HepG2 (cell line): Measurements from ENCODE around the gene TSHZ2. TPM values are rescaled to one million over a fixed set of nuclear protein-coding genes. Genes with fewer than 3 reads are reported as not detected.

Source experiments
- ATAC-seq: fragments of 200-7000 bp; cut with Tn5 transposase; 3 replicates; pipeline ENCODE4 v1.9.1; 2020; ENCODE audit warnings: mild to moderate bottlenecking, moderate library complexity
- BruUV-seq: library from RNA; stranded (reverse); fragments of 400-500 nt; replicated peaks from 2 replicates; lab custom pipeline; 2021; lab: Mats Ljungman, UMichigan
- CTCF ChIA-PET: fragments of 300-600 bp; formaldehyde crosslinking; extraction: SDS; loops from one replicate; lab custom pipeline; 2021; ENCODE audit warnings: low total read pairs, inconsistent platforms, low intra/inter-chr PET ratio; lab: Yijun Ruan, JAX
- POLR2A ChIA-PET: fragments of 350-600 bp; sonication (Branson Sonifier 250); formaldehyde crosslinking; loops from one replicate; lab custom pipeline; 2020; ENCODE audit warnings: antibody characterized with exemption, inconsistent platforms; lab: Yijun Ruan, JAX
- DNase-seq: peaks from one replicate; pipeline ENCODE4 v3.0.0-alpha.2; 2015; ENCODE audit warnings: low spot score
- FAIRE-seq: peaks from 3 replicates; lab custom pipeline; 2011; peaks lifted over from hg19 to GRCh38; lab: Jason Lieb, UNC
- H2AFZ ChIP-seq: one replicate; pipeline ENCODE4 v1.6.1; 2011; ENCODE audit warnings: low read length, inconsistent platforms
- H3K27ac ChIP-seq: fragments of 300-600 bp; 3 replicates; pipeline ENCODE4 v1.8.0; 2011; ENCODE audit warnings: mixed run types, mild to moderate bottlenecking, mixed read lengths, low read length, inconsistent platforms; ENCODE audit not compliant: insufficient read depth; ENCODE audit errors: extremely low read length
- H3K27me3 ChIP-seq, 2 experiments: fragments of 200-600 bp in 1 of 2; 2 replicates in 1 of 2; 3 replicates in 1 of 2; pipeline versions ENCODE4 v1.6.0 to v1.8.0; 2011; ENCODE audit warnings: low read length in 2 of 2, mild to moderate bottlenecking in 2 of 2, moderate library complexity in 2 of 2, inconsistent platforms in 1 of 2; ENCODE audit not compliant: insufficient read depth in 2 of 2, control insufficient read depth in 1 of 2
- H3K36me3 ChIP-seq, 2 experiments: fragments of 200-600 bp in 1 of 2; replicated peaks in 1 of 2; 2 replicates in 1 of 2; 3 replicates in 1 of 2; pipeline versions ENCODE4 v1.5.1 to v1.8.0; 2011; ENCODE audit warnings: low read length in 2 of 2, inconsistent platforms in 1 of 2; ENCODE audit not compliant: insufficient read depth in 2 of 2, control insufficient read depth in 1 of 2
- H3K4me1 ChIP-seq: 2 replicates; pipeline ENCODE4 v1.5.1; 2012; ENCODE audit warnings: low read length, inconsistent platforms; ENCODE audit not compliant: insufficient read depth
- H3K4me2 ChIP-seq: 2 replicates; pipeline ENCODE4 v1.6.0; 2011; ENCODE audit warnings: low read depth, low read length, inconsistent platforms
- H3K4me3 ChIP-seq, 3 experiments: fragments of 200-600 bp in 1 of 3; sonication (generic), shearing (Covaris generic) in 1 of 3; replicated peaks in 1 of 3; 2 replicates each; pipeline ENCODE4 v1.5.1; 2011 to 2016; ENCODE audit warnings: low read length in 3 of 3, inconsistent platforms in 2 of 3, low read depth in 2 of 3, mild to moderate bottlenecking in 2 of 3, control low read depth in 1 of 3, mixed read lengths in 1 of 3; ENCODE audit not compliant: insufficient read depth in 1 of 3
- H3K79me2 ChIP-seq: one replicate; pipeline ENCODE4 v1.6.1; 2011; ENCODE audit warnings: low read length, inconsistent platforms; ENCODE audit not compliant: insufficient read depth
- H3K9ac ChIP-seq: 2 replicates; pipeline ENCODE4 v1.6.0; 2011; ENCODE audit warnings: mild to moderate bottlenecking, low read depth, low read length, inconsistent platforms; ENCODE audit not compliant: insufficient read depth
- H3K9me3 ChIP-seq: 2 replicates; pipeline ENCODE4 v1.5.1; 2012; ENCODE audit warnings: mild to moderate bottlenecking, low read length
- H4K20me1 ChIP-seq: 2 replicates; pipeline ENCODE4 v1.6.0; 2011; ENCODE audit warnings: inconsistent platforms, mild to moderate bottlenecking, low read length, moderate library complexity; ENCODE audit not compliant: insufficient read depth
- AKAP8 ChIP-seq: sonication (generic); formaldehyde crosslinking; IDR thresholded peaks from 2 replicates; pipeline ENCODE4 v1.5.1; 2020; ENCODE audit warnings: mild to moderate bottlenecking, missing genetic modification reagents
- ATM ChIP-seq: fragments of 450-650 bp; IDR thresholded peaks from 2 replicates; pipeline ENCODE4 v1.7.1; 2017; ENCODE audit warnings: mild to moderate bottlenecking, borderline replicate concordance
- NKX3-1 ChIP-seq: sonication (generic); formaldehyde crosslinking; IDR thresholded peaks from 2 replicates; pipeline ENCODE4 v1.5.0; 2020; ENCODE audit warnings: missing genetic modification reagents
- NR2C2 ChIP-seq: sonication (generic); formaldehyde crosslinking; IDR thresholded peaks from 2 replicates; pipeline ENCODE4 v1.4.0; 2020; ENCODE audit warnings: missing genetic modification reagents, mild to moderate bottlenecking, moderate library complexity, borderline replicate concordance
- REXO4 ChIP-seq: sonication (generic); formaldehyde crosslinking; IDR thresholded peaks from 2 replicates; pipeline ENCODE4 v1.8.0; 2022; ENCODE audit warnings: missing genetic modification reagents, mild to moderate bottlenecking, borderline replicate concordance
- ZNF160 ChIP-seq: sonication (generic); formaldehyde crosslinking; IDR thresholded peaks from 2 replicates; pipeline ENCODE4 v1.8.0; 2022; ENCODE audit warnings: mild to moderate bottlenecking, inconsistent platforms, missing genetic modification reagents
- WGBS: methylation state at CpG from one replicate; pipeline ENCODE4 v1.1.6; 2017; ENCODE audit warnings: low lambda C conversion rate; 5-methylcytosine and 5-hydroxymethylcytosine counted together
- in situ Hi-C: cut with HindIII; loops from 2 replicates; pipeline ENCODE4 v1.10.0; 2017; ENCODE audit warnings: low pct_unique_long_range_greater_than_20kb; ENCODE audit not compliant: extremely low pct_ligation_motif_present
- intact Hi-C: fragments of 100-400 bp; cut with micrococcal nuclease; formaldehyde crosslinking; loops from one replicate; pipeline ENCODE4 v1.10.0; 2022; ENCODE audit not compliant: unreplicated experiment
- polyA plus RNA-seq, 8 experiments: library from polyadenylated mRNA; depleted of rRNA in 3 of 8; stranded (reverse) in 7 of 8; unstranded in 1 of 8; fragments of >200 nt; fragmentation: Illumina TruSeq in 4 of 8; extraction: Trizol in 4 of 8; gene quantifications; 2 replicates each; pipeline versions ENCODE4 v1.2.1 to v1.2.3, GENCODE V29; 2011 to 2016; ENCODE audit warnings: low read depth in 4 of 8, missing spikeins in 1 of 8, mixed read lengths in 1 of 8; ENCODE audit not compliant: insufficient read depth in 1 of 8
- total RNA-seq, 5 experiments: library from RNA; depleted of rRNA; stranded (reverse); fragments of >200 nt; fragmentation: Illumina TruSeq; extraction: Trizol; gene quantifications; 2 replicates each; pipeline ENCODE4 v1.2.3, GENCODE V29; 2016; ENCODE audit warnings: low read depth in 1 of 5
- TF ChIP-seq, protein P1 (sequence below): sonication (generic); formaldehyde crosslinking; IDR thresholded peaks from 2 replicates; pipeline ENCODE4 v1.5.0; 2020; ENCODE audit warnings: mild to moderate bottlenecking, missing genetic modification reagents, moderate library complexity
- TF ChIP-seq, protein P2 (sequence below): sonication (generic); formaldehyde crosslinking; conservative IDR thresholded peaks from 2 replicates; pipeline ENCODE4 v1.8.0; 2022; ENCODE audit warnings: missing genetic modification reagents

TSHZ2 gene
- total and polyA plus RNA-seq, 2 of the 13 experiments (the other 11 are each of a cell fraction or from before 2014, with no cell fraction given): 0.01 TPM; not detected in 1

DNA sequence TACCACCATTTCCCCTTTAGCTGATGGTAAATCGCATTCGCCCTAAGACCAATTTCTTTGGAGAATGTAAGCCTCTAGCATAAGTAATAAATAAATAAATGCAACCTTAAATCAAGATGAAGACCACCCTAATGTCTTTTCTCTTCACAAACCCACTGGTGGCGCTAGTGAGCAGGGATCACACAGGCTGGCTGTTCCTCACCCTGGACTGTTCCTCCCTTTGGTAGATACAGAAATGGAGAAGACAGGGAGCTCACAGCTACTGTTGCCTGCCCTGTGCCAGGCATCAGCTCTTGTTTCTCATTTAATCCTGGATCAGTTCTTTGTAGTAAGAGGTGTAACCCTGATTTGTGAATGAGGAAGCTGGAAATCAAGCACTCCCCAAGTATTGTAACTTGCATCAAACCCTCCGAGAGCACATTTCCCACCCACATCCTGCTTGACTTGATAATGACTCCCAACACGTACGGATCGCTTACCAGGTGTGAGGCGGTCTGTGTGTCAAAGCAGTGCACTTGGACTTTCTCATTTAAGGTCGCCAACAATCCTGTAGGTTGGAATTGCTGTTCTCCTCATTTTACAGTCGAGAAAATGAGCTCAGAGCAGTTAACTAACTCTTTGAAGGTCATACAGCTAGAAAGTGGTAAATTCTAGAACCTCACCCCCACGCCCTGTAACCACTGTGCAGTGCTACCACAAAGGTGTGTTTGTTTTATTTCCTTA lies 236.1 kb downstream of the TSHZ2 start:
- TF ChIP-seq ZNF160 (CRISPR knock-in tag): no peak
- TF ChIP-seq, protein P1, sequence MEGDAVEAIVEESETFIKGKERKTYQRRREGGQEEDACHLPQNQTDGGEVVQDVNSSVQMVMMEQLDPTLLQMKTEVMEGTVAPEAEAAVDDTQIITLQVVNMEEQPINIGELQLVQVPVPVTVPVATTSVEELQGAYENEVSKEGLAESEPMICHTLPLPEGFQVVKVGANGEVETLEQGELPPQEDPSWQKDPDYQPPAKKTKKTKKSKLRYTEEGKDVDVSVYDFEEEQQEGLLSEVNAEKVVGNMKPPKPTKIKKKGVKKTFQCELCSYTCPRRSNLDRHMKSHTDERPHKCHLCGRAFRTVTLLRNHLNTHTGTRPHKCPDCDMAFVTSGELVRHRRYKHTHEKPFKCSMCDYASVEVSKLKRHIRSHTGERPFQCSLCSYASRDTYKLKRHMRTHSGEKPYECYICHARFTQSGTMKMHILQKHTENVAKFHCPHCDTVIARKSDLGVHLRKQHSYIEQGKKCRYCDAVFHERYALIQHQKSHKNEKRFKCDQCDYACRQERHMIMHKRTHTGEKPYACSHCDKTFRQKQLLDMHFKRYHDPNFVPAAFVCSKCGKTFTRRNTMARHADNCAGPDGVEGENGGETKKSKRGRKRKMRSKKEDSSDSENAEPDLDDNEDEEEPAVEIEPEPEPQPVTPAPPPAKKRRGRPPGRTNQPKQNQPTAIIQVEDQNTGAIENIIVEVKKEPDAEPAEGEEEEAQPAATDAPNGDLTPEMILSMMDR (CRISPR knock-in tag): peak; percentile 27; the same call in 1 of the 2 replicates
- TF ChIP-seq, all 625 proteins: peak for 1
- DNase-seq: no peak
- ChIA-PET CTCF (no interaction called here), POLR2A (no interaction called here)
- intact Hi-C loops: no loop called here
- Histone ChIP-seq H4K20me1 (no peaks in the 10 kb centered on the region), H3K27ac (no peak overlapping the region), H3K27me3 (no peaks in the 10 kb centered on the region; a peak in 1 of 5 replicates), H2AFZ (no peak overlapping the region), H3K4me1 (no peaks in the 10 kb centered on the region), H3K4me3 (no peak overlapping the region), H3K79me2 (no peaks in the 10 kb centered on the region), H3K4me2 (no peak overlapping the region), H3K36me3 (no peaks in the 10 kb centered on the region), H3K9ac (no peak overlapping the region), H3K9me3 (no peaks in the 10 kb centered on the region)
- WGBS: 41% methylated on average over 11 of the region's 11 CpGs
- in situ Hi-C loops: loop anchor here (25.0 kb wide), 1 partner anchor 329 kb away; no protein-coding TSS in a partner anchor
- ATAC-seq: no peak
- FAIRE-seq: no peak
- no TSS peak for BruUV-seq

DNA sequence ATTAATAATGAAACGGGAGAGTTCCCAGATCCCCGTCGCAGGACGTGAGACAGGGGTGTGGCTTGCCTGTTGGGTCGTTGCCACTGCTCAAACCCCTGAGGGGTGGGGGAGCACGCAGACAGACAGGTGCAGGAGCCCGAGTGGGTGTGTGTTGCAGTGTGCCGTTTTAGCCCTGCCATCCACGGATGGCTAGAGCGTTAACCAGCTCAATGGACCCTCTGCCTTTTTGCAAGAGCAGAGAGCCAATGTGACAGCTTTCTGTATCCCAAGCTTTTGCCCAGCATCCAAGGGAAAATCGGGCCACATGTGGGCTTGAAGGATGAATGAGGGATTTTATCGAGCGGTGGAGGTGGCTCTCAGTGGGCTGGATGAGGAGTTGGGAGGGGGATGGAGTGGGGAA lies 237.9 kb downstream of the TSHZ2 start:
- Histone ChIP-seq H2AFZ (no peak overlapping the region), H3K79me2 (no peaks in the 10 kb centered on the region), H3K4me1 (no peaks in the 10 kb centered on the region), H3K4me3 (no peak overlapping the region), H3K9ac (no peak overlapping the region), H3K36me3 (no peaks in the 10 kb centered on the region), H4K20me1 (no peaks in the 10 kb centered on the region), H3K27ac (no peak overlapping the region), H3K9me3 (no peaks in the 10 kb centered on the region), H3K27me3 (no peaks in the 10 kb centered on the region; a peak in 1 of 5 replicates), H3K4me2 (no peak overlapping the region)
- CTCF ChIA-PET: no interaction called here
- TF ChIP-seq REXO4 (CRISPR knock-in tag): no peak
- no peak for TF ChIP-seq NKX3-1 (CRISPR knock-in tag)
- no peak for TF ChIP-seq ATM
- TF ChIP-seq, protein P2, sequence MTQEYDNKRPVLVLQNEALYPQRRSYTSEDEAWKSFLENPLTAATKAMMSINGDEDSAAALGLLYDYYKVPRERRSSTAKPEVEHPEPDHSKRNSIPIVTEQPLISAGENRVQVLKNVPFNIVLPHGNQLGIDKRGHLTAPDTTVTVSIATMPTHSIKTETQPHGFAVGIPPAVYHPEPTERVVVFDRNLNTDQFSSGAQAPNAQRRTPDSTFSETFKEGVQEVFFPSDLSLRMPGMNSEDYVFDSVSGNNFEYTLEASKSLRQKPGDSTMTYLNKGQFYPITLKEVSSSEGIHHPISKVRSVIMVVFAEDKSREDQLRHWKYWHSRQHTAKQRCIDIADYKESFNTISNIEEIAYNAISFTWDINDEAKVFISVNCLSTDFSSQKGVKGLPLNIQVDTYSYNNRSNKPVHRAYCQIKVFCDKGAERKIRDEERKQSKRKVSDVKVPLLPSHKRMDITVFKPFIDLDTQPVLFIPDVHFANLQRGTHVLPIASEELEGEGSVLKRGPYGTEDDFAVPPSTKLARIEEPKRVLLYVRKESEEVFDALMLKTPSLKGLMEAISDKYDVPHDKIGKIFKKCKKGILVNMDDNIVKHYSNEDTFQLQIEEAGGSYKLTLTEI (CRISPR knock-in tag): no peak
- TF ChIP-seq NR2C2: no peak
- TF ChIP-seq AKAP8: no peak
- no TSS peak for BruUV-seq
- no peak for ATAC-seq
- POLR2A ChIA-PET: no interaction called here
- no peak for FAIRE-seq
- 42% methylated on average over 13 of the region's 13 CpGs for WGBS
- in situ Hi-C loops (loop anchor here (5.0 to 25.0 kb wide), 3 partner anchors 327 to 895 kb away; no protein-coding TSS in a partner anchor), intact Hi-C loops (loop anchor here (10.0 kb wide), 1 partner anchor 265 kb away; no protein-coding TSS in a partner anchor)
- no peak for DNase-seq
